Liver (tissue), 9 donors: ENCODE data around the gene SPON2. TPM values are rescaled to one million over a fixed set of nuclear protein-coding genes. Genes with fewer than 3 reads are reported as not detected.
"Not testable (repeated sequence)": the region's sequence is repeated elsewhere in the genome, so short reads cannot be mapped to it uniquely, and the experiment has no call there.

Experiments
- DNase-seq: peaks from one replicate; pipeline ENCODE4 v3.0.0-alpha.2; 2017; ENCODE audit warnings: low spot score
- H3K27ac ChIP-seq, 2 donors: one replicate each; pipeline ENCODE4 v1.7.0; 2013; ENCODE audit warnings: inconsistent platforms in 2 of 2, low read length in 2 of 2, control low read depth in 1 of 2, low read depth in 1 of 2, mild to moderate bottlenecking in 1 of 2
- H3K27me3 ChIP-seq, 4 donors: one replicate each; pipeline versions ENCODE4 v1.6.1 to v1.7.0; 2013; ENCODE audit warnings: low read length in 3 of 4, inconsistent platforms in 1 of 4, mild to moderate bottlenecking in 1 of 4, moderate library complexity in 1 of 4; ENCODE audit not compliant: control insufficient read depth in 4 of 4, insufficient read depth in 4 of 4
- H3K36me3 ChIP-seq, 4 donors: one replicate each; pipeline versions ENCODE4 v1.6.1 to v1.7.0; 2013; ENCODE audit warnings: low read length in 3 of 4, mild to moderate bottlenecking in 3 of 4, low read depth in 1 of 4, moderate library complexity in 1 of 4; ENCODE audit not compliant: control insufficient read depth in 4 of 4, insufficient read depth in 3 of 4
- H3K4me1 ChIP-seq, 4 donors: one replicate each; pipeline versions ENCODE4 v1.6.1 to v1.7.0; 2013; ENCODE audit warnings: low read length in 3 of 4, mild to moderate bottlenecking in 3 of 4, moderate library complexity in 1 of 4; ENCODE audit not compliant: control insufficient read depth in 4 of 4, insufficient read depth in 4 of 4
- H3K4me3 ChIP-seq, 3 donors: one replicate each; pipeline versions ENCODE4 v1.6.1 to v1.7.0; 2013; ENCODE audit warnings: low read length in 3 of 3, control low read depth in 1 of 3, low read depth in 1 of 3, mild to moderate bottlenecking in 1 of 3
- H3K9ac ChIP-seq, 2 donors: one replicate each; pipeline ENCODE4 v1.7.0; 2013; ENCODE audit warnings: low read length in 2 of 2, mild to moderate bottlenecking in 2 of 2, moderate library complexity in 2 of 2, control low read depth in 1 of 2, low read depth in 1 of 2
- H3K9me3 ChIP-seq, 4 donors: one replicate each; pipeline versions ENCODE4 v1.6.1 to v1.7.0; 2013; ENCODE audit warnings: low read length in 3 of 4; ENCODE audit not compliant: control insufficient read depth in 4 of 4
- GABPA ChIP-seq, 2 donors: IDR thresholded peaks in 1 of 2; conservative IDR thresholded peaks in 1 of 2; 2 replicates each; pipeline ENCODE4 v1.6.1; 2016; ENCODE audit warnings: antibody characterized with exemption in 2 of 2, mild to moderate bottlenecking in 1 of 2, moderate library complexity in 1 of 2
- HNF4A ChIP-seq, 2 donors: conservative IDR thresholded peaks; 2 replicates each; pipeline ENCODE4 v1.6.1; 2016; ENCODE audit warnings: antibody characterized with exemption in 2 of 2, mild to moderate bottlenecking in 2 of 2
- HNF4G ChIP-seq: IDR thresholded peaks from 2 replicates; pipeline ENCODE4 v1.6.1; 2016; ENCODE audit warnings: antibody characterized with exemption
- RAD21 ChIP-seq, 2 donors: IDR thresholded peaks; 2 replicates each; pipeline ENCODE4 v1.6.1; 2016; ENCODE audit warnings: antibody characterized with exemption in 2 of 2, mild to moderate bottlenecking in 2 of 2
- RXRA ChIP-seq, 2 donors: IDR thresholded peaks; 2 replicates each; pipeline ENCODE4 v1.6.1; 2017 to 2018; ENCODE audit warnings: antibody characterized with exemption in 2 of 2, mild to moderate bottlenecking in 1 of 2
- SP1 ChIP-seq: IDR thresholded peaks from 2 replicates; pipeline ENCODE4 v1.6.1; 2018; ENCODE audit warnings: antibody characterized with exemption, mild to moderate bottlenecking
- TAF1 ChIP-seq: conservative IDR thresholded peaks from 2 replicates; pipeline ENCODE4 v1.6.1; 2016; ENCODE audit warnings: antibody characterized with exemption, mild to moderate bottlenecking
- YY1 ChIP-seq: IDR thresholded peaks from 2 replicates; pipeline ENCODE4 v1.6.1; 2016; ENCODE audit warnings: antibody characterized with exemption, mild to moderate bottlenecking
- WGBS: extraction: QIAGEN DNeasy Blood & Tissue Kit; methylation state at CpG from one replicate; pipeline ENCODE4 v1.1.7; 2013; 5-methylcytosine and 5-hydroxymethylcytosine counted together
- polyA plus RNA-seq, 2 donors: library from polyadenylated mRNA; stranded (reverse) in 1 of 2; unstranded in 1 of 2; fragments of 200-250 nt in 1 of 2; fragments of >200 nt in 1 of 2; fragmentation: Nextera tagmentation in 1 of 2; extraction: Ambion mirVana in 1 of 2; gene quantifications; one replicate each; pipeline versions ENCODE4 v1.2.1 to v1.2.3, GENCODE V29; 2013 to 2015
- total RNA-seq, 2 donors: library from RNA; depleted of rRNA; stranded (reverse); fragments of >200 nt; gene quantifications; one replicate each; pipeline ENCODE4 v1.2.3, GENCODE V29; 2014
- TF ChIP-seq, protein P1 (sequence below): IDR thresholded peaks from 2 replicates; pipeline ENCODE4 v1.6.1; 2016; ENCODE audit warnings: antibody characterized with exemption
- TF ChIP-seq, protein P2 (sequence below): IDR thresholded peaks from 2 replicates; pipeline ENCODE4 v1.6.1; 2016; ENCODE audit warnings: antibody characterized with exemption, mild to moderate bottlenecking
- TF ChIP-seq, protein P3 (sequence below): IDR thresholded peaks from 2 replicates; pipeline ENCODE4 v1.6.1; 2016; ENCODE audit warnings: antibody characterized with exemption
- donor health status: healthy.
- donor health status: healthy.
- donor health status: healthy.
- donor health status: healthy.
- donor health status: healthy.

The SPON2 gene
- total and polyA plus RNA-seq, 4 donors = 35.7 to 80.3 (median 72.3) TPM

DNA sequence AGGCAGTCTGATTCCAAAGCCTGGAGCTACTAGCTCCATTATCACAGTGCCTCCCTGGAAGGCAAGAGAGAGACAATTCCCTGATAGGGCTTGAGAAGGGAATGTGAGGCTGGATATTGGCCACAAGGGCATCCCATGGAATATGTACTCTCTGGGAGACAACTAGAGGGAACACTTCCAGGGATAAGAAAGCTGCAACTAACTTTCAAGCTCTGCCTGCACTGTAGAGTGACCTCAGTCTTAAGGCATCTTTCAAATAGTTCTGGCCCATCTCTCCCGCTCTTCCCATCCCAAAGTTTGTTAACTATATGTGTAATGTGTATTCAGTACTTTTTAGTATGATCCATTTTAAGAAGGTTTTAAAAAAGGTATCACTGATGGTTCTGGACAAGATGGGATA is 45.9 kb downstream of the SPON2 start:
- H3K27me3 ChIP-seq = no peaks in the 10 kb centered on the region
- no peak for TF ChIP-seq RAD21 (IDR thresholded peaks at IDR 0.05)
- no peak for TF ChIP-seq GABPA (IDR thresholded peaks at IDR 0.05 in 1 of 2, conservative IDR thresholded peaks at IDR 0.05 in 1 of 2)
- TF ChIP-seq, protein P1, sequence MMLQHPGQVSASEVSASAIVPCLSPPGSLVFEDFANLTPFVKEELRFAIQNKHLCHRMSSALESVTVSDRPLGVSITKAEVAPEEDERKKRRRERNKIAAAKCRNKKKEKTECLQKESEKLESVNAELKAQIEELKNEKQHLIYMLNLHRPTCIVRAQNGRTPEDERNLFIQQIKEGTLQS = no peak
- no peak for TF ChIP-seq SP1
- TF ChIP-seq, protein P2, sequence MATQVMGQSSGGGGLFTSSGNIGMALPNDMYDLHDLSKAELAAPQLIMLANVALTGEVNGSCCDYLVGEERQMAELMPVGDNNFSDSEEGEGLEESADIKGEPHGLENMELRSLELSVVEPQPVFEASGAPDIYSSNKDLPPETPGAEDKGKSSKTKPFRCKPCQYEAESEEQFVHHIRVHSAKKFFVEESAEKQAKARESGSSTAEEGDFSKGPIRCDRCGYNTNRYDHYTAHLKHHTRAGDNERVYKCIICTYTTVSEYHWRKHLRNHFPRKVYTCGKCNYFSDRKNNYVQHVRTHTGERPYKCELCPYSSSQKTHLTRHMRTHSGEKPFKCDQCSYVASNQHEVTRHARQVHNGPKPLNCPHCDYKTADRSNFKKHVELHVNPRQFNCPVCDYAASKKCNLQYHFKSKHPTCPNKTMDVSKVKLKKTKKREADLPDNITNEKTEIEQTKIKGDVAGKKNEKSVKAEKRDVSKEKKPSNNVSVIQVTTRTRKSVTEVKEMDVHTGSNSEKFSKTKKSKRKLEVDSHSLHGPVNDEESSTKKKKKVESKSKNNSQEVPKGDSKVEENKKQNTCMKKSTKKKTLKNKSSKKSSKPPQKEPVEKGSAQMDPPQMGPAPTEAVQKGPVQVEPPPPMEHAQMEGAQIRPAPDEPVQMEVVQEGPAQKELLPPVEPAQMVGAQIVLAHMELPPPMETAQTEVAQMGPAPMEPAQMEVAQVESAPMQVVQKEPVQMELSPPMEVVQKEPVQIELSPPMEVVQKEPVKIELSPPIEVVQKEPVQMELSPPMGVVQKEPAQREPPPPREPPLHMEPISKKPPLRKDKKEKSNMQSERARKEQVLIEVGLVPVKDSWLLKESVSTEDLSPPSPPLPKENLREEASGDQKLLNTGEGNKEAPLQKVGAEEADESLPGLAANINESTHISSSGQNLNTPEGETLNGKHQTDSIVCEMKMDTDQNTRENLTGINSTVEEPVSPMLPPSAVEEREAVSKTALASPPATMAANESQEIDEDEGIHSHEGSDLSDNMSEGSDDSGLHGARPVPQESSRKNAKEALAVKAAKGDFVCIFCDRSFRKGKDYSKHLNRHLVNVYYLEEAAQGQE = no peak
- TF ChIP-seq RXRA (IDR thresholded peaks at IDR 0.05) = no peak
- no peak for TF ChIP-seq HNF4G
- H3K4me1 ChIP-seq = peaks cover 0 to 3% (median 1%) of the 10 kb centered on the region in 4 donors
- 90% methylated on average over 1 of the region's 1 CpG for WGBS
- no peaks in the 10 kb centered on the region for H3K36me3 ChIP-seq
- H3K9ac ChIP-seq = no peak overlapping the region
- H3K9me3 ChIP-seq = no peaks in the 10 kb centered on the region
- no peak overlapping the region for H3K27ac ChIP-seq
- no peak for DNase-seq
- H3K4me3 ChIP-seq = no peak overlapping the region

DNA sequence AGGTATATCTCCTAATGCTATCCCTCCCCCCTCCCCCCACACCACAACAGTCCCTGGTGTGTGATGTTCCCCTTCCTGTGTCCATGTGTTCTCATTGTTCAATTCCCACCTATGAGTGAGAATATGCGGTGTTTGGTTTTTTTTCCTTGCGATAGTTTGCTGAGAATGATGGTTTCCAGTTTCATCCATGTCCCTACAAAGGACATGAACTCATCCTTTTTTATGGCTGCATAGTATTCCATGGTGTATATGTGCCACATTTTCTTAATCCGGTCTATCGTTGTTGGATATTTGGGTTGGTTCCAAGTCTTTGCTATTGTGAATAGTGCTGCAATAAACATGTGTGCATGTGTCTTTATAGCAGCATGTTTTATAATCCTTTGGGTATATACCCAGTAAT is 46.9 kb downstream of the SPON2 start:
- not testable (repeated sequence) for H3K27me3 ChIP-seq, H3K9ac ChIP-seq, H3K27ac ChIP-seq, DNase-seq, H3K4me3 ChIP-seq, H3K9me3 ChIP-seq, H3K4me1 ChIP-seq, H3K36me3 ChIP-seq
- 85% methylated on average over 4 of the region's 4 CpGs for WGBS

DNA sequence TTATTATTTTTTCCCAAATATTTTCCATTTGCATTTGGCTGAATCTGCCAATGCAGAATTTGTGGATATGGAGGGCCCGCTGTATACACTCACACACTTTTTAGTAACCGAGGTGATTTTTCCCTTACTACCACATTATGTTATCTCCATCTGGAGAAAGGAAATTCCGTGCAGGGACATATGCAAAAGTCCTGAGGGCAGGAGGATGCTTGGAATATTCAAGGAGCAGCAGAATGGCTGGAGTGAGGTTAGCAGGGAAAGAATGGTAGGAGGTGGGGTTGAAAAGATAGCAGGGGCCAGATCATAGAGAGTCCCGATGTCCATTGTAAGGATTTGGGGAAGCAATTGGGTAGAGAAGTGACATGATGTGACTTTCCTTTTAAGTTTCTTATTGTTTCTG is 47.6 kb downstream of the SPON2 start:
- H3K9me3 ChIP-seq = no peaks in the 10 kb centered on the region
- H3K9ac ChIP-seq = no peak overlapping the region
- 80% methylated on average over 4 of the region's 4 CpGs for WGBS
- H3K27me3 ChIP-seq = no peaks in the 10 kb centered on the region
- H3K27ac ChIP-seq = no peak overlapping the region
- TF ChIP-seq SP1 = no peak
- TF ChIP-seq, protein P2 = no peak
- no peak for TF ChIP-seq HNF4A (conservative IDR thresholded peaks at IDR 0.05)
- no peak for TF ChIP-seq YY1
- no peak for TF ChIP-seq TAF1
- TF ChIP-seq, protein P3, sequence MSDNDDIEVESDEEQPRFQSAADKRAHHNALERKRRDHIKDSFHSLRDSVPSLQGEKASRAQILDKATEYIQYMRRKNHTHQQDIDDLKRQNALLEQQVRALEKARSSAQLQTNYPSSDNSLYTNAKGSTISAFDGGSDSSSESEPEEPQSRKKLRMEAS = no peak
- no peaks in the 10 kb centered on the region for H3K36me3 ChIP-seq
- no peak overlapping the region for H3K4me3 ChIP-seq
- no peak for DNase-seq
- H3K4me1 ChIP-seq = no peaks in the 10 kb centered on the region
